Measurements from ENCODE around the gene PPDPF.

The PPDPF gene

GRCh38 chr20:63539092-63539430 is 18.5 kb downstream of the PPDPF start:
- DNase-seq: no peak

GRCh38 chr20:63539441-63540370 is 19.1 kb downstream of the PPDPF start:
- DNase-seq: no peak

- DNase-seq: no peak
Measured at GRCh38 chr20:63540417-63541186, 20.0 kb downstream of the PPDPF start.

- no peak for DNase-seq
Measured at GRCh38 chr20:63541371-63541770, 20.8 kb downstream of the PPDPF start.

- no peak for DNase-seq
Measured at GRCh38 chr20:63542031-63542559, 21.5 kb downstream of the PPDPF start.

- no peak for DNase-seq
Measured at GRCh38 chr20:63542696-63543095, 22.1 kb downstream of the PPDPF start.

- DNase-seq: no peak
Measured at GRCh38 chr20:63543131-63543530, 22.6 kb downstream of the PPDPF start.

GRCh38 chr20:63543733-63544132 is 23.2 kb downstream of the PPDPF start:
- no peak for DNase-seq

- no peak for DNase-seq
Measured at GRCh38 chr20:63544241-63544957, 23.8 kb downstream of the PPDPF start.

GRCh38 chr20:63544958-63545516 is 24.5 kb downstream of the PPDPF start:
- DNase-seq: no peak

- no peak for DNase-seq
Measured at GRCh38 chr20:63545814-63546213, 25.2 kb downstream of the PPDPF start.

GRCh38 chr20:63546256-63546955 is 25.8 kb downstream of the PPDPF start:
- no peak for DNase-seq

GRCh38 chr20:63546956-63547724 is 26.6 kb downstream of the PPDPF start:
- DNase-seq: no peak

GRCh38 chr20:63547725-63548480 is 27.3 kb downstream of the PPDPF start, which contains the start of gene SRMS:
SRMS (minus strand) TSS chr20:63547749; CDS start chr20:63547463, 286 bp downstream.
- no peak for DNase-seq

- DNase-seq: no peak
Measured at GRCh38 chr20:63548542-63548941, 28.0 kb downstream of the PPDPF start.

GRCh38 chr20:63549019-63549418 is 28.5 kb downstream of the PPDPF start:
- no peak for DNase-seq

GRCh38 chr20:63549679-63550282 is 29.2 kb downstream of the PPDPF start:
- no peak for DNase-seq

GRCh38 chr20:63551068-63551467 is 30.5 kb downstream of the PPDPF start:
- no peak for DNase-seq

GRCh38 chr20:63552481-63553249 is 32.1 kb downstream of the PPDPF start:
- no peak for DNase-seq
